ENCODE data around the gene NRG2. TPM values are rescaled to one million over a fixed set of nuclear protein-coding genes. Genes with fewer than 3 reads are reported as not detected.

The NRG2 gene
- total RNA-seq, 4 donors from 2014 or later: 2.5 to 21.2 (median 4.5) TPM; not detected in 1

GRCh38 chr5:140007311-140007710, 35.8 kb downstream of the NRG2 start:
- TF ChIP-seq CTCF (IDR thresholded peaks at IDR 0.05): no peak
- no peak for TF ChIP-seq POLR2A (IDR thresholded peaks at IDR 0.05)
- DNase-seq: no peak
- Histone ChIP-seq H3K27ac (no peak overlapping the region), H3K4me3 (no peak overlapping the region), H3K27me3 (peaks cover 0 to 4% of the 10 kb centered on the region in 2 donors), H3K9me3 (no peaks in the 10 kb centered on the region), H3K36me3 (no peaks in the 10 kb centered on the region), H3K4me1 (no peaks in the 10 kb centered on the region)
- intact Hi-C loops (cut with DNase I; ENCODE audit: low total_unique reads): no loop called here

- Histone ChIP-seq H3K27ac (no peak overlapping the region), H3K36me3 (no peaks in the 10 kb centered on the region), H3K4me3 (no peak overlapping the region), H3K4me1 (no peaks in the 10 kb centered on the region), H3K27me3 (peaks cover 0 to 4% of the 10 kb centered on the region in 2 donors), H3K9me3 (no peaks in the 10 kb centered on the region)
- intact Hi-C loops (cut with DNase I; ENCODE audit: low total_unique reads): no loop called here
- TF ChIP-seq CTCF (IDR thresholded peaks at IDR 0.05) (no peak), POLR2A (IDR thresholded peaks at IDR 0.05) (no peak)
- DNase-seq: no peak
Measured at GRCh38 chr5:140005145-140005591, 37.9 kb downstream of the NRG2 start.

GRCh38 chr5:140004174-140004573, 38.9 kb downstream of the NRG2 start:
- no peak overlapping the region for H3K27ac ChIP-seq
- peaks cover 0 to 4% of the 10 kb centered on the region in 2 donors for H3K27me3 ChIP-seq
- no peak for DNase-seq
- TF ChIP-seq CTCF (IDR thresholded peaks at IDR 0.05) (no peak), POLR2A (IDR thresholded peaks at IDR 0.05) (no peak)
- H3K36me3 ChIP-seq: no peaks in the 10 kb centered on the region
- H3K4me1 ChIP-seq: no peaks in the 10 kb centered on the region
- intact Hi-C loops (cut with DNase I; ENCODE audit: low total_unique reads): no loop called here
- no peak overlapping the region for H3K4me3 ChIP-seq
- H3K9me3 ChIP-seq: no peaks in the 10 kb centered on the region

- TF ChIP-seq POLR2A (IDR thresholded peaks at IDR 0.05): no peak
- TF ChIP-seq CTCF (IDR thresholded peaks at IDR 0.05): no peak
- no peaks in the 10 kb centered on the region for H3K36me3 ChIP-seq
- no peak overlapping the region for H3K4me3 ChIP-seq
- intact Hi-C loops (cut with DNase I; ENCODE audit: low total_unique reads): no loop called here
- peaks cover 0 to 4% of the 10 kb centered on the region in 2 donors for H3K27me3 ChIP-seq
- H3K9me3 ChIP-seq: no peaks in the 10 kb centered on the region
- H3K4me1 ChIP-seq: no peaks in the 10 kb centered on the region
- no peak overlapping the region for H3K27ac ChIP-seq
- DNase-seq: no peak
Measured at GRCh38 chr5:140003519-140003918, 39.6 kb downstream of the NRG2 start.

GRCh38 chr5:140000332-140000731, 42.8 kb downstream of the NRG2 start:
- TF ChIP-seq CTCF (IDR thresholded peaks at IDR 0.05) (no peak), POLR2A (IDR thresholded peaks at IDR 0.05) (no peak)
- no peak for DNase-seq

More at GRCh38 chr5:140000332-140000731, 42.8 kb downstream of the NRG2 start:
- H3K9me3 ChIP-seq: no peaks in the 10 kb centered on the region
- H3K4me3 ChIP-seq: no peak overlapping the region
- H3K27ac ChIP-seq: no peak overlapping the region
- H3K36me3 ChIP-seq: no peaks in the 10 kb centered on the region
- no peaks in the 10 kb centered on the region for H3K4me1 ChIP-seq
- H3K27me3 ChIP-seq: peaks cover 0 to 4% of the 10 kb centered on the region in 2 donors
- intact Hi-C loops (cut with DNase I; ENCODE audit: low total_unique reads): no loop called here

All from uterus (tissue), 4 donors.